A549 (cell line): ENCODE measurements around the gene SLAMF1. TPM values are rescaled to one million over a fixed set of nuclear protein-coding genes. Genes with fewer than 3 reads are reported as not detected.

Experiments
- ATAC-seq, 2 experiments: fragments of 200-7000 bp in 1 of 2; fragments of >200 bp in 1 of 2; cut with Nextera tagmentation in 1 of 2; cut with Tn5 transposase in 1 of 2; 3 replicates each; pipeline versions ENCODE4 v1.8.0 to v1.9.1; 2018 to 2020; ENCODE audit warnings: mild to moderate bottlenecking in 1 of 2, moderate library complexity in 1 of 2
- CTCF ChIA-PET: fragments of 300-600 bp; sonication (Branson Sonifier 250); formaldehyde crosslinking; extraction: SDS; loops from one replicate; lab custom pipeline; 2021; ENCODE audit warnings: antibody characterized with exemption, inconsistent platforms; lab: Yijun Ruan, JAX
- POLR2A ChIA-PET: fragments of 350-600 bp; formaldehyde crosslinking; extraction: SDS; loops from one replicate; lab custom pipeline; 2021; ENCODE audit warnings: antibody characterized with exemption, inconsistent platforms; lab: Yijun Ruan, JAX
- DNase-seq, 2 experiments: peaks; one replicate each; pipeline versions ENCODE4 v3.0.0 to v3.0.0-alpha.2; 2011 to 2016; ENCODE audit warnings: low read depth in 1 of 2, low spot score in 1 of 2
- FAIRE-seq: peaks from 2 replicates; lab custom pipeline; 2011; peaks lifted over from hg19 to GRCh38; lab: Jason Lieb, UNC
- H3K27ac ChIP-seq, 2 experiments: fragments of >200 bp; sonication (Bioruptor Twin); formaldehyde crosslinking; 3 replicates each; pipeline ENCODE4 v1.5.1; 2016 to 2017
- H3K4me1 ChIP-seq: fragments of >200 bp; sonication (Bioruptor Twin); formaldehyde crosslinking; 3 replicates; pipeline ENCODE4 v1.6.1; 2016
- H3K4me2 ChIP-seq: fragments of >200 bp; sonication (Bioruptor Twin); formaldehyde crosslinking; 3 replicates; pipeline ENCODE4 v1.6.1; 2016
- H3K4me3 ChIP-seq: fragments of >200 bp; sonication (Bioruptor Twin); formaldehyde crosslinking; 3 replicates; pipeline ENCODE4 v1.5.1; 2016
- H3K9me3 ChIP-seq: fragments of >200 bp; sonication (Bioruptor Twin); formaldehyde crosslinking; 3 replicates; pipeline ENCODE4 v1.6.1; 2016
- CBX2 ChIP-seq: fragments of 200-600 bp; sonication (generic); IDR thresholded peaks from 2 replicates; pipeline ENCODE4 v1.6.1; 2016; ENCODE audit warnings: low read depth, mild to moderate bottlenecking, borderline replicate concordance
- CBX8 ChIP-seq: fragments of 200-600 bp; sonication (generic); IDR thresholded peaks from 2 replicates; pipeline ENCODE4 v1.6.1; 2016
- CHD2 ChIP-seq: fragments of 150-350 bp; IDR thresholded peaks from 2 replicates; pipeline ENCODE4 v1.6.1; 2014; ENCODE audit warnings: low read length; ENCODE audit not compliant: partially characterized antibody
- EHF ChIP-seq: fragments of 250-450 bp; sonication (Bioruptor Pico); IDR thresholded peaks from 2 replicates; pipeline ENCODE4 v1.5.0; 2020; ENCODE audit warnings: mild to moderate bottlenecking
- EP300 ChIP-seq, 2 experiments: fragments of >200 bp; sonication (Bioruptor Twin); formaldehyde crosslinking; IDR thresholded peaks; 2 replicates in 1 of 2; 3 replicates in 1 of 2; pipeline ENCODE4 v1.6.1; 2016 to 2017
- ESRRA ChIP-seq: fragments of 150-350 bp; IDR thresholded peaks from 2 replicates; pipeline ENCODE4 v1.6.1; 2014; ENCODE audit warnings: mild to moderate bottlenecking, low read length, borderline replicate concordance
- FOXS1 ChIP-seq: fragments of 250-450 bp; sonication (Bioruptor Pico); IDR thresholded peaks from 2 replicates; pipeline ENCODE4 v1.5.0; 2020; ENCODE audit warnings: mild to moderate bottlenecking, moderate library complexity
- HDAC2 ChIP-seq: fragments of 200-600 bp; sonication (generic); IDR thresholded peaks from 2 replicates; pipeline ENCODE4 v1.6.1; 2016
- HEYL ChIP-seq: fragments of 250-450 bp; sonication (Bioruptor Pico); IDR thresholded peaks from 2 replicates; pipeline ENCODE4 v1.8.0; 2021; ENCODE audit warnings: mild to moderate bottlenecking, moderate library complexity
- HOXA7 ChIP-seq: fragments of 250-450 bp; sonication (Bioruptor Pico); IDR thresholded peaks from 2 replicates; pipeline ENCODE4 v1.5.0; 2020; ENCODE audit warnings: mild to moderate bottlenecking, moderate library complexity
- HOXB5 ChIP-seq: fragments of 250-450 bp; sonication (Bioruptor Pico); IDR thresholded peaks from 2 replicates; pipeline ENCODE4 v1.5.0; 2020; ENCODE audit warnings: mild to moderate bottlenecking, moderate library complexity
- JUN ChIP-seq, 2 experiments: fragments of >200 bp; sonication (Bioruptor Twin); formaldehyde crosslinking; IDR thresholded peaks; 2 replicates in 1 of 2; 3 replicates in 1 of 2; pipeline ENCODE4 v1.6.1; 2016 to 2017
- NPAS2 ChIP-seq: fragments of 250-450 bp; sonication (Bioruptor Pico); IDR thresholded peaks from 2 replicates; pipeline ENCODE4 v1.8.0; 2022; ENCODE audit warnings: mild to moderate bottlenecking, moderate library complexity, borderline replicate concordance
- PBX3 ChIP-seq: IDR thresholded peaks from 2 replicates; pipeline ENCODE4 v1.6.1; 2012
- POLR2A ChIP-seq: IDR thresholded peaks from 2 replicates; pipeline ENCODE4 v1.6.1; 2012; ENCODE audit warnings: mild to moderate bottlenecking, low read length
- POLR2AphosphoS2 ChIP-seq: conservative IDR thresholded peaks from 2 replicates; pipeline ENCODE4 v1.6.1; 2012; ENCODE audit warnings: low read length, improper control_type of control experiment, inconsistent platforms
- RCOR1 ChIP-seq: fragments of 150-350 bp; IDR thresholded peaks from 2 replicates; pipeline ENCODE4 v1.6.1; 2014; ENCODE audit warnings: antibody characterized with exemption, low read length, low read depth
- SMC3 ChIP-seq: fragments of >200 bp; sonication (Bioruptor Twin); formaldehyde crosslinking; IDR thresholded peaks from 3 replicates; pipeline ENCODE4 v1.6.1; 2018; ENCODE audit warnings: inconsistent platforms
- TP53 ChIP-seq: fragments of 250-450 bp; sonication (Bioruptor Pico); IDR thresholded peaks from 2 replicates; pipeline ENCODE4 v1.5.0; 2021; ENCODE audit warnings: mild to moderate bottlenecking, moderate library complexity
- ZSCAN20 ChIP-seq: fragments of 250-450 bp; sonication (Bioruptor Pico); IDR thresholded peaks from 2 replicates; pipeline ENCODE4 v1.8.0; 2022; ENCODE audit warnings: mild to moderate bottlenecking, moderate library complexity
- WGBS: methylation state at CpG from one replicate; pipeline ENCODE4 v1.1.6; 2017; ENCODE audit errors: missing lambda C conversion rate; 5-methylcytosine and 5-hydroxymethylcytosine counted together
- polyA plus RNA-seq, 4 experiments: library from polyadenylated mRNA; depleted of rRNA in 3 of 4; stranded (reverse); fragments of >200 nt; fragmentation: RNase III in 1 of 4; extraction: RNeasy Plus Mini Kit Qiagen cat#74134 plus additional on column Dnase treatment in 1 of 4; gene quantifications; 2 replicates in 3 of 4; 3 replicates in 1 of 4; pipeline ENCODE4 v1.2.3, GENCODE V29; 2011 to 2017
- TF ChIP-seq, protein P1 (sequence below): fragments of >200 bp; sonication (Bioruptor Twin); formaldehyde crosslinking; IDR thresholded peaks from 2 replicates; pipeline ENCODE4 v1.6.1; 2016
- TF ChIP-seq, protein P2 (sequence below): fragments of >200 bp; sonication (Bioruptor Twin); formaldehyde crosslinking; IDR thresholded peaks from 3 replicates; pipeline ENCODE4 v1.5.1; 2016
- TF ChIP-seq, protein P3 (sequence below): fragments of 250-450 bp; sonication (Bioruptor Pico); IDR thresholded peaks from 2 replicates; pipeline ENCODE4 v1.5.0; 2021; ENCODE audit warnings: mild to moderate bottlenecking, moderate library complexity, borderline replicate concordance
- TF ChIP-seq, protein P4 (sequence below): IDR thresholded peaks from 2 replicates; pipeline ENCODE4 v1.6.1; 2012
- TF ChIP-seq, protein P5 (sequence below): fragments of >200 bp; sonication (Bioruptor Twin); formaldehyde crosslinking; IDR thresholded peaks from 3 replicates; pipeline ENCODE4 v1.6.1; 2016

Gene SLAMF1
- polyA plus RNA-seq, 2 of the 4 experiments (the other 2 are of a cell fraction), result not detected

DNA sequence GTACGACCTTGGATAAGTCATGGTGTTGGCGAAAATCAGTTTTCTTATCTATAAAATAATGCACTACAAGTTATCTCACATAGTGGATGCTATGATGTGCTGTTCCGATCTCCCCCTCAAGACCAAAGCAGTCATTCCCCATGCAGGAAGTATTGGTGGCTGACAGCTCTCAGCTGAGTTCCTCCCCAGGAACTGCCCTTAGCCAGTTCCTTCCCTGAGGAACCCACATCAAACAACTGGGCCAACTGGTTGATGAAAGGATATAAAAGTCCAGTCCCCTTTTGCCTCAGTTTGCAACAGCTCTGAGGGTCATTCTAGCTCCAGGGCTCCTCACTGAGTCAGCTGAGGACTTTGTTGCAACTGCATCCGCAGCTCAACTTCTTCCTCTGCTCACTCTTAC lies 16.1 kb upstream of the SLAMF1 start:
- ATAC-seq (no peak), DNase-seq (no peak), FAIRE-seq (no peak)
- Histone ChIP-seq H3K27ac (no peak overlapping the region), H3K4me1 (no peaks in the 10 kb centered on the region), H3K9me3 (peaks cover 3% of the 10 kb centered on the region; the same call in 1 of the 3 replicates), H3K4me2 (no peak overlapping the region), H3K4me3 (no peak overlapping the region)
- ChIA-PET POLR2A (no interaction called here), CTCF (interaction anchor here (0.7 to 0.8 kb wide), 2 partner anchors 9 to 13 kb away, joined by 3 read pairs; no protein-coding TSS in a partner anchor)
- TF ChIP-seq CBX2 (no peak), EP300 (IDR thresholded peaks at IDR 0.05) (no peak), NPAS2 (CRISPR knock-in tag) (no peak), ZSCAN20 (CRISPR knock-in tag) (no peak), HOXA7 (no peak), EHF (CRISPR knock-in tag) (no peak), HDAC2 (no peak), HOXB5 (CRISPR knock-in tag) (no peak), CHD2 (no peak), POLR2AphosphoS2 (no peak)
- TF ChIP-seq, protein P1, sequence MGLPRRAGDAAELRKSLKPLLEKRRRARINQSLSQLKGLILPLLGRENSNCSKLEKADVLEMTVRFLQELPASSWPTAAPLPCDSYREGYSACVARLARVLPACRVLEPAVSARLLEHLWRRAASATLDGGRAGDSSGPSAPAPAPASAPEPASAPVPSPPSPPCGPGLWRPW, result no peak
- TF ChIP-seq, protein P2, sequence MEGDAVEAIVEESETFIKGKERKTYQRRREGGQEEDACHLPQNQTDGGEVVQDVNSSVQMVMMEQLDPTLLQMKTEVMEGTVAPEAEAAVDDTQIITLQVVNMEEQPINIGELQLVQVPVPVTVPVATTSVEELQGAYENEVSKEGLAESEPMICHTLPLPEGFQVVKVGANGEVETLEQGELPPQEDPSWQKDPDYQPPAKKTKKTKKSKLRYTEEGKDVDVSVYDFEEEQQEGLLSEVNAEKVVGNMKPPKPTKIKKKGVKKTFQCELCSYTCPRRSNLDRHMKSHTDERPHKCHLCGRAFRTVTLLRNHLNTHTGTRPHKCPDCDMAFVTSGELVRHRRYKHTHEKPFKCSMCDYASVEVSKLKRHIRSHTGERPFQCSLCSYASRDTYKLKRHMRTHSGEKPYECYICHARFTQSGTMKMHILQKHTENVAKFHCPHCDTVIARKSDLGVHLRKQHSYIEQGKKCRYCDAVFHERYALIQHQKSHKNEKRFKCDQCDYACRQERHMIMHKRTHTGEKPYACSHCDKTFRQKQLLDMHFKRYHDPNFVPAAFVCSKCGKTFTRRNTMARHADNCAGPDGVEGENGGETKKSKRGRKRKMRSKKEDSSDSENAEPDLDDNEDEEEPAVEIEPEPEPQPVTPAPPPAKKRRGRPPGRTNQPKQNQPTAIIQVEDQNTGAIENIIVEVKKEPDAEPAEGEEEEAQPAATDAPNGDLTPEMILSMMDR, result no peak
- 43% methylated on average over 4 of the region's 4 CpGs for WGBS

- Histone ChIP-seq H3K4me3 (no peak overlapping the region), H3K27ac (no peak overlapping the region), H3K4me1 (no peaks in the 10 kb centered on the region), H3K9me3 (peaks cover 3% of the 10 kb centered on the region; the same call in 1 of the 3 replicates), H3K4me2 (no peak overlapping the region)
- ChIA-PET CTCF (interaction anchor here (0.6 to 1.7 kb wide), 2 partner anchors 16 to 482 kb away, joined by 3 to 5 read pairs; no protein-coding TSS in a partner anchor), POLR2A (no interaction called here)
- 53% methylated on average over 4 of the region's 4 CpGs for WGBS
- no peak for DNase-seq
- ATAC-seq, result no peak
- no peak for TF ChIP-seq PBX3
- TF ChIP-seq, protein P3, sequence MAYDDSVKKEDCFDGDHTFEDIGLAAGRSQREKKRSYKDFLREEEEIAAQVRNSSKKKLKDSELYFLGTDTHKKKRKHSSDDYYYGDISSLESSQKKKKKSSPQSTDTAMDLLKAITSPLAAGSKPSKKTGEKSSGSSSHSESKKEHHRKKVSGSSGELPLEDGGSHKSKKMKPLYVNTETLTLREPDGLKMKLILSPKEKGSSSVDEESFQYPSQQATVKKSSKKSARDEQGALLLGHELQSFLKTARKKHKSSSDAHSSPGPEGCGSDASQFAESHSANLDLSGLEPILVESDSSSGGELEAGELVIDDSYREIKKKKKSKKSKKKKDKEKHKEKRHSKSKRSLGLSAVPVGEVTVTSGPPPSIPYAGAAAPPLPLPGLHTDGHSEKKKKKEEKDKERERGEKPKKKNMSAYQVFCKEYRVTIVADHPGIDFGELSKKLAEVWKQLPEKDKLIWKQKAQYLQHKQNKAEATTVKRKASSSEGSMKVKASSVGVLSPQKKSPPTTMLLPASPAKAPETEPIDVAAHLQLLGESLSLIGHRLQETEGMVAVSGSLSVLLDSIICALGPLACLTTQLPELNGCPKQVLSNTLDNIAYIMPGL (CRISPR knock-in tag), result no peak
- TF ChIP-seq, protein P4, sequence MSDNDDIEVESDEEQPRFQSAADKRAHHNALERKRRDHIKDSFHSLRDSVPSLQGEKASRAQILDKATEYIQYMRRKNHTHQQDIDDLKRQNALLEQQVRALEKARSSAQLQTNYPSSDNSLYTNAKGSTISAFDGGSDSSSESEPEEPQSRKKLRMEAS, result no peak
- TF ChIP-seq RCOR1, result no peak
- TF ChIP-seq POLR2A, result no peak
- no peak for TF ChIP-seq CBX8
- no peak for TF ChIP-seq JUN (IDR thresholded peaks at IDR 0.05)
- no peak for TF ChIP-seq HEYL (CRISPR knock-in tag)
- TF ChIP-seq SMC3, result no peak
- TF ChIP-seq, protein P5, sequence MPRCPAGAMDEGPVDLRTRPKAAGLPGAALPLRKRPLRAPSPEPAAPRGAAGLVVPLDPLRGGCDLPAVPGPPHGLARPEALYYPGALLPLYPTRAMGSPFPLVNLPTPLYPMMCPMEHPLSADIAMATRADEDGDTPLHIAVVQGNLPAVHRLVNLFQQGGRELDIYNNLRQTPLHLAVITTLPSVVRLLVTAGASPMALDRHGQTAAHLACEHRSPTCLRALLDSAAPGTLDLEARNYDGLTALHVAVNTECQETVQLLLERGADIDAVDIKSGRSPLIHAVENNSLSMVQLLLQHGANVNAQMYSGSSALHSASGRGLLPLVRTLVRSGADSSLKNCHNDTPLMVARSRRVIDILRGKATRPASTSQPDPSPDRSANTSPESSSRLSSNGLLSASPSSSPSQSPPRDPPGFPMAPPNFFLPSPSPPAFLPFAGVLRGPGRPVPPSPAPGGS, result no peak
- TF ChIP-seq, protein P1, result no peak
- no peak for TF ChIP-seq CHD2
- no peak for TF ChIP-seq TP53 (CRISPR knock-in tag)
- TF ChIP-seq ESRRA, result no peak
- no peak for TF ChIP-seq FOXS1
- no peak for FAIRE-seq
Measured at GRCh38 chr1:160659566-160659965, 12.7 kb upstream of the SLAMF1 start.
